SH-SY5Y (cell line): ENCODE measurements around the gene SLC7A5.

ENCODE experiments used
- GATA2 ChIP-seq: IDR thresholded peaks from 2 replicates; pipeline ENCODE4 v1.6.1; 2011; ENCODE audit warnings: mild to moderate bottlenecking, low read depth, low read length
- GATA3 ChIP-seq: IDR thresholded peaks from 2 replicates; pipeline ENCODE4 v1.6.1; 2011; ENCODE audit warnings: low read depth, mild to moderate bottlenecking, low read length, moderate library complexity

The SLC7A5 gene

DNA sequence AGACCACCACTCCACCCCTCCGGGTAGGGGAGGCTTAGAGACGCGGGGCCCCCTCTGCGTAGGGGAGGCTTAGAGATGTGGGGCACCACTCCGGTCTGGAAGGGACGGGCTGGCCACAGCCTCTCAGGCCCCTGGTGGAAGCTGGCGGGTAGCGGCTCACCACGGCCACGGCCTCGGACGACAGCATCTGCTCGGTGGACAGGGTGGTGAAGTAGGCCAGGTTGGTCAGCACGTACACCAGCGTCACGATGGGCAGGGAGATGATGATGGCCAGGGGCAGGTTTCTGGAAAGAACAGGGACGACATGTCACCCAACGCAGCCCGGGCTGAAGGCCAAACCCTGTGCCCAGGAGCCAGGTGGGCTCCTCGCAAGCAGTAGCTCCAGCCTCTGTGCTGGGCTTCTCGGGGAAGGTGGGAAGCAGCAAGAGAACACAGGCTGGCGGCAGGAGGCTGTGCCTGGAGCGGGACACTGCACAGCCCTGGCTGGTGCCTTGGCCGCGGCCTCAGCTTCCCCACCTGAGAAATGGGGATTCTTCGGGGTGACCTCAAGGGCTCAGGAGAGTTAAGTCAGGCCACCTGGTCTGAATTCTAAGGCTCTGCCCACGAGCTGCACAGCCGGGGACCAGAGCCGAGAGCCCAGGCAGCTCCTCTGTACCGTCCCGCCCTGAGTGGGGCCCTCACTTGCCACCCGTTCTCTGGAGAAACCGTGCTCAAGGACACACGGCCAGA lies 29.6 kb downstream of the SLC7A5 start:
- no peak for TF ChIP-seq GATA3
- no peak for TF ChIP-seq GATA2

DNA sequence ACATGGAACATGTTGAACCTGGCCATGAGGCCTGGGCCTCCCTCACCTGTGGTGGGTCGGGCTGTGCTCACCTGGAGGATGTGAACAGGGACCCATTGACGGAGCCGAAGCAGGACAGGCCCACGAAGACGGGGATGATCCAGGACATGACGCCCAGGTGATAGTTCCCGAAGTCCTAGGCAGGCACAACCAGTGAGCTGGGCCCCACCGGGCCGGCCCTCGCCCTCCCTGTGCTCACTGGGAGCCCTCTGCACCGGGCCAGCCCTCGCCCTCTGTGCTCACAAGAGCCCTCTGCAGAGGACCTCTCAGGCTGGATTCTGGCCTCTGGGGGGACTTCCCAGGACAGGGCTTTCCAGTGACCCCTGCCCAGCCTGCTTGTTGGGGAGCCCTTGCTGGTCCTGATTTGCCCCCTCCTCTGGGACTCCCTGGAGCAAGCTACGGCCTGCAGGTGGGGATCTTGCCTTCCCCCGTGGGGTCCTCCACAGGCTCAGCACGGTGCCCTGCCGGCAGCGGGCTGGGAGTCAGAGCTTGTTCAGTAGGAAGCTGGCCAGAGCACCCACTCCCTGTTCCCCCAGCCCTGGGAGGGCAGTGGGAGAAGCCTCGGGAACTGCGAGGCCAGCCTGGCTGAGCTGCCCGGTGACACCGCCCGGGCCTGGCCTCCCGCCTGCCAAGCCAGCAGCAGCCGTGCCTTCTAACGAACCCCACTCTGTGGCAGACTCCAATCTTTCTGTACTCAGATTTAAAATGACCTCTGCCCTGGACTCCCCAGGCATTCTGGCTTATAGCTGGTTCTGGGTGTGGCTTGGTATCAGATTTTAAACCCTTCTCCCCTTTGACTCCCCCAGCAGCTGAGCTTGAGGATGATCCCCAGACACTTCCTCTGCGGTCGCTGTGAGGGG lies 30.4 kb downstream of the SLC7A5 start:
- TF ChIP-seq GATA3 (no peak), GATA2 (no peak)

DNA sequence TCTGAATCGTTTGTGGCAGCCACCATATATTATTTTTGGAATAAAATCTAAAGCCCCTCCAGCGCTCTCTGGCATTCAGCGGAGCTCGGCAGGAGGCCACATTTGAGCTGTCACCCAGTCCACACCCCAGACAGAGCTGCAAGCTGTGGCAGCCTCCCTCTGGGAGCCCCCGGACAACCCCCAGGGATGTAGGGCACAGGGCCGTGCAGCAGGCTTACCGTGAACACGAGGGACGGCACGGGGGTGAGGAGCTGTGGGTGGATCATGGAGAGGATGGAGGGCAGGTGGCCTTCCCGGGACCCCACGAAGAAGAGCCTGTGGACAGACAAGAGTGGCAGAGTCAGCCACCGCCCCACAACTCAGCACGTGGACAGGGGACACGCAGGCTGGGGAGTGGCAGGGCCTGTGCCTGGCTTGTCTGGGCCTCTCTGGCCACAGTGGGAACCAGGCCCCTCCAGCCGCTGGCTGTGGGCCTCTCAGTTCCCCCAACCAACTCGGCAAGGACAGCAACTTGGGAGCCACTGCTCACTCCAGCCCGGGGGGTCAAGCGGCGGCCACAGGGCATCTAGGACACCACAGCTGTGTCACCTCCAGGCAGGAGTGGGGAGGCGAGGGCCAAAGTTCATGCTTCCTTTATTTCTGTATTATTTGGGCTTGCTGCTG lies 31.5 kb downstream of the SLC7A5 start:
- TF ChIP-seq GATA3 (no peak), GATA2 (no peak)

DNA sequence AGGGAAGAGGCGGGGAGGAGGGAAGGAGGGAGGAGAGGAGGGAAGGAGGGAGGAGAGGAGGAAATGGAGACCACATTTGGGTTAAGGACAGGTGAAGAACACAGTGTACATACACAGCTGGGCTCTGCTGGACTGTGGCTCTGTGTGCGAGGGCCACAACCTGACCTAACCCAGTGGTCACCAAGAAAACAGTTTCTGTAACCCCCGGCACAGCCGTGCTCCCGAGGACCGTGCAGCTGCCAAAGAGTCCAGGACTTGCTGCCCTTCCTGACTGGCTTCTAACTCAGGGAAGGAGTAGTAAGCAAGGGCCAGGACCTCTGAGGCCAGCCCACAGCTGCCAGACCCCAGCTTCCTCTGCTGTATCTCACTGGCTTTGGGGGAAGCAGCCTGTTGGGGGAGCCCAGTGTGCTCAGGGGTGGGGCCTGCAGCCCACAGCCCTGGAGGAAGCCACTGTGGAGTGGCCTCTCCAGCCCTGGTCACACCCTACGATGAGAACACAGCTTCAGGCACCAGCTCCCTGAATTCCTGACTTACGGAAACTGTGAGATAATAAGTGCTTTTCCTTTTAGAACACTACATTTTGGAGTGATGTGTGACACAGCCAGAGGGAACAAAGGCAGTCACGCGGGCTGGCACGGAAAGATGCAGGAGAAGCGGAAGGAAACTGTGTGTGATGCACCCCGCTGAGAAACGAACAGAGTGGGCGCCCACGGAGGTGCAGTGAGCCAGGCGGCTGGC lies 32.3 kb downstream of the SLC7A5 start:
- no peak for TF ChIP-seq GATA2
- TF ChIP-seq GATA3: no peak

DNA sequence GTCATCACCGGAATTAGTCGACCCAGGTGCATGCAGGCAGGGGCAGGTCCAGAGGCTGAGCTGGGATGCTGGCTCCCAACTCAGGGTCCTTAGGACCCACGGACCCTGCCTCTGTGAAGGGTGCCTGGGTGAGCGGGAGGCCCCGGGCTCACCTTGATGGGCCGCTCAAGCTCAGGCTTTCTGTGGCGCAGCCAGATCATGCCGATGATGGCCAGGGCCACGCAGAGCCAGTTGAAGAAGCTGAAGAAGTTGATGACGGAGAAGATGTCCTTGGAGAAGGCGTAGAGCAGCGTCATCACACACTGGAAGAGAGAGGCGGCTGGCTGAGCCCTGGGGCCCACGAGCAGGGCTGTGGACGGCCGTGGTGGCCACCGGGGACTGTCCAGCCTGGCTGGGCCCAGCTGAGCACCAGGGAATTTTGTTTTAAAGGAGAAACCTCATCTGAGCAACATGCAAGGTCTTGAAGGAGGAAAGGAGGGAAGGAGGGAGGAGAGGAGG lies 32.9 kb downstream of the SLC7A5 start:
- no peak for TF ChIP-seq GATA3
- TF ChIP-seq GATA2: no peak

DNA sequence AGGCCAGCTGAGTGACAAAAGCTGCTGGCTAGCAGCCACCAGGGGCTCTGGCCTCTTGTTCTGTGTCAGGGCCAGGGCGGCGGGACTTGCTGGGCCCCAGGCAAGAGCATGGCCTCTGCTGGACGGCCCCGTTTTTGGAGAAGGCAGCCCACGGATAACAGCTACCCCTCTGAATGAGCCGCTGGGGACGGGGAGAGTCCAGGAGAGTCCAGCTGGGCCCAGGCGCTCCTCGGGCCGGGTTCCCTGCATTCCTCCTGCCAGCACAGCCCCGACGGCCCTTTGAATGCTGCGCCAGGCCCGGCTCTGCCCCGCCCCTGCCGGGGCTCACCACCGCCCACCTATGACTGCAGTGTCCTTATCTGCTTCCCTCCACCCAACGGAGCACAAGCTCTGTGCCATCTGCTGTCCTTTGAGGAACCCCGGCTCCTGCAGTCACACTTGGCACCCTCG lies 33.4 kb downstream of the SLC7A5 start:
- no peak for TF ChIP-seq GATA2
- no peak for TF ChIP-seq GATA3

DNA sequence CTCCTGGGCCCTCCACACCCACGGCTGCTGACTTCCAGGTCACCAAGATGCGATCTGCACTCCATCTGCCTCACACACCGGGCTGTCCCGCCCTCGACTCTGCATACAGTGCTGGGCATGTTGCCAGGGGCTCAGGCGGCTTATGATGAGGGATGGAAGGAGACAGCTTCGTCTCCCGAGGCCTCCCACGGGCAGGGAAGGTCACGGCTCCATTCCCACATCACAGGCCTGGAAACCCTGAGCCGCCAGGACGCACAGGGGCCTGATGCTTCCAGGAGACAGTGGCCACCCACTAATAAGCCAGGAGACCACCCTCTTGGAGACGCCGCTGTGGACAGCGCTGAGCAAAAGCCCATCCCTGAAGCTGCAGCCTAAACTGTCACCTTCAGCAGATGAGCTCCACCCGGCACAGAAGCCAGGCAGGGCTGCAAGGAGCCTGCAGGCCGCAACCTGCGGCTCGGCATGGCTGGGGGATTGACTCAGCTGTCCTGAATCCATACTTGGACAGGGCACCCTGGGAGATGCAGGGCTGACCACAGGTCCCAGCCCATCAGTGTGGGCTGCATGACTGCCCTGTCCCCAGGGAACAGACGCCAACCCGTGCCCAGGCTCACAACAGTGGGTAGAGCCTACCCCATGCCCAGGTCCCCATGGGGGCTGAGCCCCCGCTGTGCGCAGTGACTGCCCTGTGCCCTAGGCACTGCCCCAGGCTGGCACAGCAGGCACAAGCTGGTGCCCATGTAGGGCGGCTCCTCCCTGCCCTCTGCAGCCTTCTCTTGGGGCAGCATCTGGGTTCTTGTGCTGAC lies 34.4 kb downstream of the SLC7A5 start:
- TF ChIP-seq GATA2 (peak; percentile 73), GATA3 (no peak)

DNA sequence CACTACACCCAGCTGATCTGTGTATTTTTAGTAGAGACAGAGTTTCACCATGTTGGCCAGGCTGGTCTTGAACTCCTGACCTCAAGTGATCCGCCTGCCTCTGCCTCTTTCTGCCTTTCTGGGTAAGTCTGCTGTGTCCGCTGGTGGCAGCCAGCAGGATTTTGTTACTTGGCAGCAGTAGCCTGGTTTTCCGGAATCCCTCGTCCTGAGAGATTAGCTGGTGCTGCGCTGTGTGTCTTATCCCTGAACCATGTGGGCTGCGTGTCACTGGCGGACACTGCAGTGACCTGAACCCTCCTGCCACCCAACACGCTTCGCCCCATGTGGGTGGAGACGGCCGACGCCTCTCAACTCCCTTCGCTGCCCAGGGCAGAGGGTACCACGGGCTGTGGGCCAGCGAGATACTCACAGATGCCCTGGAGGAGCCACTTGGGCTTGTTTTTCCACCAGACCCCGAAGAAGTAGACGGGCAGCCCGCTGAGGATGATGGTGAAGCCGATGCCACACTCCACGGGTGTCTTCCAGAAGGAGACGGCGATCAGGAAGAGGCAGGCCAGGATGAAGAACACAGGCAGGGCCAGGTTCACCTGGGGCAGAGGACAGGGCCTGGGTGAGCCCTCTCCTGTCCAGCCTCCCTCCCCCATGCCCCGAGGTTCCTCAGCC lies 35.2 kb downstream of the SLC7A5 start:
- TF ChIP-seq GATA2 (no peak), GATA3 (no peak)

DNA sequence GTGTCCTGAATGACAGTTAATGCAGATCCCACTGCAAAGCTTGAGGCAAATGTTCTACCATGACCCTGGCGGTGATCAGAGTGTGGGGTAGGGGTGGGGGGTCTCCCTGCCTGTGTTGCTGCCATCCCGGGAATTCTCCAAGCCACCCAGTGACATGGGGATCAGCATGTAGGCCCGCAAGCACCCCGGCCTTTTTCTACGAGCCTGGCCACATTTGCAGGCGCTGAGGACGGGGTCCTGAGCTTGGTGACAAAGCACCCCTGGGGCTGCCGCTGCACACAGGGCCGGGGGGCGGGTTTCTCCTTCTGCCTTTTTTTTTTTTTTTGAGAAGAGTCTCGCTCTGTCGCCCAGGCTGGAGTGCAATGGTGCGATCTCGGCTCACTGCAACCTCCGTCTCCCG lies 35.8 kb downstream of the SLC7A5 start:
- TF ChIP-seq GATA2 (no peak), GATA3 (no peak)

DNA sequence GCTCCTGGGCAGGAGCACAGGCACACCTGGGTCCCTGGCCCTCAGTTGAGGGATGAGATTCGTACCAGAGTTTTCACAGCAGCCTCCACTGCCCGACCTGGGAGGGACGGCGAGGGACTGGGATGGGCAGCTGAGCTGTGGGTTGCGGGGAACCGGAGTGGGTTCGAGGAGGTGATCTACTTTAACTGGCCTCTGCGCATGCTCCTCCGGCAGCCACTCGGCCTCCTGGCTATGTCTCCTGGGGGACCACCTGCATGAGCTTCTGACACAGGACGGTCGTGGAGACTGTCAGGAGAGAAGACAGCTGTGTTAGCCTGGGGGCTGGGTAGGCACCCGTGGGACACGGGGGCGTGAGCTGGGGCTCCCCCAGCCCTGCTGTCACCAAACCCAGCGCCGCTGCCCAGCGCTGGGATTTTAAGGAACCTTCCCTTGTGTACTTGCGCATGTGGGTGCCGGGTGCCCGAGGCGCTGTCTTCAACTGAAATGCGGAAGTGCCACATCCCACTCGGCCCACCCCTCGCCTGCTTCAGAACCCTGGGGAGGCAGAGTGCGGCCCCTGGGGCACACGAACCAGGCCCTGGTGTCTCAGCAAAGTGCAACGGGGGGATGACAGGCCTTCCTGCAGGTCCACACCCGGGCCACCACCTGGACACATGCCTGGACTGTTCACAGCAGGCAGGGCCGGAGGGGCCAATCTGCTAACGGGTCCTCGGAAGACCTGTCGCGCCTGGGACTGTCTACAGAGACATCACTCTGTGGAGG lies 36.4 kb downstream of the SLC7A5 start:
- TF ChIP-seq GATA3: no peak
- TF ChIP-seq GATA2: no peak

DNA sequence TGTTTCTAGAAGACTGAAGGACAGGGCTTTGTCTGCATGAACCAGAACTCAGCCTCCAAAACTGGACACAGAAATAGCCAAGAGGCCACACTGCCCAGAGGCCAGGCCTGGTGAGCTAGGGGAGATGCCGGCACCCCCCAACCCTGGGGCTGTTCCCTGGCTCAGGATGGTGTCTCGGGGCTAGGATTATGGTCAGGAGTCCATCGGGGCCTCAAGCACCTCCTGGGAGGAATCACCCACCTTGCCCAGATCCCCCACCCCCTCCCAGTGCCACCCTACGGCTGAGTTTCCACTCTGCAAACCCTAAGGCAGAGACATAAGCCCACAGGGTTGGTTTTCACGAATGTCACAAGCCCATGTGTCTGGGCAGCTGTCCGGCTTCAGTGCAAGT lies 37.2 kb downstream of the SLC7A5 start:
- TF ChIP-seq GATA3: no peak
